Measurements from ENCODE around the gene BABAM2.

BABAM2 gene

GRCh38 chr2:27931361-27931950 lies 40.9 kb downstream of the BABAM2 start:
- no peak for DNase-seq (ENCODE audit: insufficient read length, low spot score)
- no peak for FAIRE-seq
- no peak for TF ChIP-seq CTCF (IDR thresholded peaks at IDR 0.05; ENCODE audit: insufficient read depth, missing control alignments)

GRCh38 chr2:27932396-27932795 lies 41.9 kb downstream of the BABAM2 start:
- DNase-seq (ENCODE audit: insufficient read length, low spot score) (no peak), FAIRE-seq (no peak)
- no peak for TF ChIP-seq CTCF (IDR thresholded peaks at IDR 0.05; ENCODE audit: insufficient read depth, missing control alignments)

GRCh38 chr2:27935026-27935425 lies 44.5 kb downstream of the BABAM2 start:
- TF ChIP-seq CTCF (IDR thresholded peaks at IDR 0.05; ENCODE audit: insufficient read depth, missing control alignments), result no peak
- FAIRE-seq, result no peak
- DNase-seq (ENCODE audit: insufficient read length, low spot score), result no peak

- DNase-seq (ENCODE audit: insufficient read length, low spot score) (no peak), FAIRE-seq (no peak)
- no peak for TF ChIP-seq CTCF (IDR thresholded peaks at IDR 0.05; ENCODE audit: insufficient read depth, missing control alignments)
These were observed 49.7 kb downstream of the BABAM2 start for GRCh38 chr2:27940090-27940671.

- TF ChIP-seq CTCF (IDR thresholded peaks at IDR 0.05; ENCODE audit: insufficient read depth, missing control alignments), result no peak
- FAIRE-seq, result no peak
- DNase-seq (ENCODE audit: insufficient read length, low spot score), result no peak
These were observed 50.5 kb downstream of the BABAM2 start for GRCh38 chr2:27940982-27941381.

- DNase-seq (ENCODE audit: insufficient read length, low spot score), result no peak
- no peak for TF ChIP-seq CTCF (IDR thresholded peaks at IDR 0.05; ENCODE audit: insufficient read depth, missing control alignments)
- FAIRE-seq, result no peak
These were observed 52.4 kb downstream of the BABAM2 start for GRCh38 chr2:27942612-27943547.
